Measurements from ENCODE around the gene CPM.

Gene CPM

GRCh38 chr12:68954811-68955210 is 21.8 kb upstream of the CPM start:
- no peak for DNase-seq

DNA sequence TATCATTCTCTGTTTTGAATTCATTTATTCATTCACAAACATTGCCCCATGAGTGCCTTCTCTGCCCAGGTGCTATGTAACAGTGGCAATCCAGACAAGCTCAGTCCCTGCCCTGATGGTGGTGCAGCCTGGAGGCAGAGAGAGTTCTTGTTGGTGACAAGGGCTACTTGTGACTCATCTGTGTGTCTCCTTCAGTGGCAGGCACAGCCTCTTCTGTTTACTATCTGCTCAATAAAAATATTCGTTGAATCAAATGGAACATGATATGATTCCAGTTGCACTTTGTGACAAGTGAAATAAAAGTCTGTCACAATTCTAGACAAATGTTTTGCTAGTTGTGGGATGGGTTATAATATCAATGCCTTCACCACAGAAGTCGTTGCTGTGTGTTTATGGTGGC is 20.6 kb upstream of the CPM start:
- DNase-seq: no peak

- no peak for DNase-seq
These were observed 18.7 kb upstream of the CPM start for GRCh38 chr12:68951652-68952051.

DNA sequence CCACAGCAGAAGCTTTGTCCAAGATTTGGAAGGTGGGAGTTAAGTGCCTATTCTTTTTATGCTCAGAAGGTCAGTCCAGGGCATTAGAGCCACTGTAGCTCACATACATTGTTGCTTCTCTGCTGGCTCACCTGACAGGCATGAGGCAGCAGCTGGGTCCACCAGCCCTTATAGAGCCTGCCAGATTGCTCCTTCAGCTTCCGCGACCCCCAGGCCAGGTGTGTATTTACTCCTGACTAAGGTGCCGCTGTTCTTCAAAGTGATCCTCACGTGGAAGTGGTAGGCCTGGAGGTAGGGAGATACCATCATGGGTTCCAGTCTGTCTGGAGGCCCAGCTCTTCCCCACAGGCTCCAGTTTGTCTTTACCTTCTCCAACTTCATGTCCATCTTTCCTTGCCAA is 17.5 kb upstream of the CPM start:
- no peak for DNase-seq

DNA sequence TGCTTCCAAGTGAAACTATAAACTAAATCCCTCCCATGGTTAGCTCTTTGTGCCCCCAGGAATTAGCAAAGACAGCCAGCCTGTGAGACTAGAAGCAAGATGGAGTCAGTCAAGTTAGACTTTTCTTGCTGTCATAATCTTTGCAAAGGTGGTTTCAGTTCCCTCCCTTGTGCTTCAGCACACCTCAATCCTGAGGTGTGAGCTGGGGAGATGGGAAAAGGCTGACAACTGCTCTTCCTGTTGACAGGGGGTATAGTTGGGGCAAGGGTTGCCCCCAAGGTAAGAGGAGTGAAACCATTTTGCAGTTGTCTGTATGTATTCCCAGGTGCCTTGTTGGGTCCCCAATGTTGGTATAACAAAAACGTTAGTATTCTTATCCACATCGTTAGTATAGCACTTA is 12.3 kb upstream of the CPM start:
- no peak for DNase-seq

DNA sequence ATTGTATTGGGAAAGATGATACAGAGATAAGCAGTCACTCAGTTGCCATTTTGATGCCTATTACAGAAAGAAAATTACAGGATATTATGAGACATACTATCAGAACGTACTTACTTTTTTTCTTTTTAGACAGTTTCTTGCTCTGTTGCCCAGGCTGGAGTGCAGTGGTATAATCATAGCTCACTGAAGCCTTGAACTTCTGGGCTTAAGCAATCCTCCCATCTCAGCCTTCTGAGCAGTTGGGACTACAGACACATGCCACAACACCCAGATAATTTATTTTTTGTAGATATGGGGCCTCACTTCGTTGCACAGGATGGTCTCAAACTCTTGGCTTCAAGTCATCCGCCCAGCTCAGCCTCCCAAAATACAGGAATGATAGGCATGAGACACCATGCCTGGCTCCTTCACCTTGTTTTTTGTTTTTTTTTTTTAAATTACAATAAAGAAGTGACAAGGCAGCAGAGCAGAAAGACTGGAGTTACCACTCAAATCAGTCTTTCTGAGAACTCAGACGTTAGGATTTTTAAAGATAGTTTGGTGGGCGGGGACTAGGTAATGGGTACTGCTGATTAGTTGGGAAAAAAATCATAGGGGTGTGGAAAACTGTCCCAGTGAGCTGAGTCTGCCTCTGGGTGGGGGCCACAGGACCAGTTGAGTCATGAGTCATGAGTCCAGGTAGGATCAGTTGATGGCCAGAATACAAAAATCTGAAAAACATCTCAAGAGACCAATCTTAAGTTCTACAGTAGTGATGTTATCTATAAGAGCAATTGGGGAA is 11.5 kb upstream of the CPM start:
- DNase-seq: no peak

GRCh38 chr12:68943848-68944247 is 10.9 kb upstream of the CPM start:
- DNase-seq: no peak

DNA sequence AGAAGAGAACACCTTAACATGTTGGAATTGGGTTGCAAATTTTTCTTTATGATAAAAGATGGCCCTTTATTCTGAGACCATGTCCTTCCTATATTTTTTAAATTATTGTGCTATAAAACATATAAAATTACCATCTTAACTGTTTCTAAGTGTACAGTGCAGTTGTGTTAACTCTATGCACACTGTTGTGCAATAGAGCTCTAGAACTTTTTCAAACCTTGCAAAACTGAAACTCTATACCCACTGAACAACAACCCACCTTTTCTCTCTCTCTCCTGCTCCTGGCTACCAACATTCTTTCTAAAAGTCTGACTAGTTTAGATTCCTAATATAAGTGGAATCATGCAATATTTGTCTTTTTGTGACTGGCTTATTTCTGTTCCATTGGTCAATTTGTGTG is 7.8 kb upstream of the CPM start:
- no peak for DNase-seq

- DNase-seq: no peak
These were observed 6.5 kb upstream of the CPM start for GRCh38 chr12:68939505-68939904.

DNA sequence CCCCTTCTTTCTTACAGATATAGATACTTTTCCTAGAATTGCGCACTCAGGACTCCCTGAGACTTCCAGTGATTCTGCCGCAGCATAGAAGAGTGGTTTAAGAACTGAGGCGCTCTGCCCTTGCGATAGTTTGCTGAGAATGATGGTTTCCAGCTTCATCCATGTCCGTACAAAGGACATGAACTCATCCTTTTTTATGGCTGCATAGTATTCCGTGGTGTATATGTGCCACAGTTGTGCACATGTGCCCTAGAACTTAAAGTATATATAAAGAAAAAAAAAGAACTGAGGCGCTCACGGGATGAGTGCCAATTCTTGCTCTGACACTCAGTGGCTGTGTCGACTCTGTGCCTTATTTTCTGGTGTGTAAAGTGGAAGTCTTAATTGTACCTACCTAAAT is 1.4 kb upstream of the CPM start:
- DNase-seq: no peak

DNA sequence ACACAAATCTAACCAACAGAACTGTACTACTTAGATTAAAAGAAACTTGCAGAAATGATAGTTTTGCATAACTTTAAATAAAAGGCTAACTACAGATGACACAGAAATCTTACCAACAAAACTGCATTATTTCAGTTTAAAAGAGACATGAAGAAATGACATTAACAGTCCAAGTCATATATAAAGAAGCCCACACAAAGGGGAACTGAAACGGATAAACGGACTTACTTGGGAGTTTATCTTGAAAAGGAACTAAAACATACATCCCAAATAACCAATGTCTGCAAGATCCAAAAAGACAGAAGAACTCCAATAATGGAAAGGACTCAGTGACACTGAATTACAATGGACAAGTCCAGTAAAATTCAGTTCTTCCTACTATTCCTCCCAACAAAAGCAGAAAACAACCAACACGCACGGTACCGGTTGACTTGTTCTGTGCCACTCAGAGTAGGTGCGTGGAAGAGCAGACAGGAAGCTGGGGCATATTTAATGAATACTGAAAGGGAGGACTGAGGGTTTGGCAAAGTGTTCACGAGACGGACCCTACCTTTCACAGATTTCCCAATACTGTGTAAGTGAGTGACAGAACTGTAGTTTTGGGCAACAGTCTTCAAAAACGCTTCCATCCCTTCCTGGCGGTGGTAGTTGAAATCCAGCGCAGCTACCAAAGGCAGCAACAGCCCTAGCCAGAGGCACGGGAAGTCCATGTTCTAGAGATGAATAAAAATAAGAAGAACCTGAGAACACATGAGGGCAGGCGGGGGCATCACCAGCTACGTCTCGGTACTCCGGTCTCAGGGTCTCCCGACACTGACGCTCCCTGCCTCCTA is 627 bp downstream of the CPM start:
- no peak for DNase-seq

- DNase-seq: no peak
These were observed 2.8 kb downstream of the CPM start for GRCh38 chr12:68930178-68930577.

DNA sequence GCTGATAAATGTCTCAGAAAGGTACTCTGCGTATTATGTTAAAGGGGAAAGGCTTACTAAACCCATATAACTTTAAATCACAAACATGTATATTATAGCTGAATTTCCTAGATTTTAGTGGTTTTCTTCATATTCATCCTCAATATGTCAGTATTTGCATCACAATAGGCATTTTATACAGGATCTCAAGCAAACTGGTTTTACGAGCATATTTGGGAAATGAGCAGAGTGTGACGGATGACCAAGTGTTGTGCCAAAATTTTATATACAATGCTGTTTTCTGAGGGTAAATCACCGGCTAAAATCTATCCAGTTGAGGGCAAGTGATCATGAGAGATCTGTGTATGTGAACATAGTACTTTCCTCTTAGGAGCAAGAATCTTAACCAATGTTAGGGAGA is 8.4 kb downstream of the CPM start:
- no peak for DNase-seq

GRCh38 chr12:68919581-68920239 is 13.3 kb downstream of the CPM start:
- no peak for DNase-seq

GRCh38 chr12:68918960-68919359 is 14.0 kb downstream of the CPM start:
- no peak for DNase-seq

GRCh38 chr12:68915055-68915454 is 17.9 kb downstream of the CPM start:
- DNase-seq: no peak

DNA sequence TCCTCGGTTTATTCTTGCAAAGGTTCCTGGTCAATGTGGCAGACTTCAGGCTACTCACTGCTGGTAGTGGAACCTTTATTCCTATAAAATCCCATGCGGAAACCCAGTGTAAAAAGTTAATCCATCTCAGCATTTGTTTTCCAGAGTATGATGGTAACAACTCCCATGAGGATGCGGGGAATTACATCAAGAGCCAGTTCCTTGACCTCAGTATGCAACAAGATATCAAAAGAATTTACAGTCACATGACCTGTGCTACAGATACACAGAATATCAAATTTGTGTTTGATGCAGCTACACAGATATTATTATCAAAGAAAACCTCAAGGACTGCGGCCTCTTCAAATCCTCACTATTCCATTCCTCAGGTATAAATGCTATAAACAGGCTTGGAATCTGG is 19.3 kb downstream of the CPM start:
- DNase-seq: no peak

DNA sequence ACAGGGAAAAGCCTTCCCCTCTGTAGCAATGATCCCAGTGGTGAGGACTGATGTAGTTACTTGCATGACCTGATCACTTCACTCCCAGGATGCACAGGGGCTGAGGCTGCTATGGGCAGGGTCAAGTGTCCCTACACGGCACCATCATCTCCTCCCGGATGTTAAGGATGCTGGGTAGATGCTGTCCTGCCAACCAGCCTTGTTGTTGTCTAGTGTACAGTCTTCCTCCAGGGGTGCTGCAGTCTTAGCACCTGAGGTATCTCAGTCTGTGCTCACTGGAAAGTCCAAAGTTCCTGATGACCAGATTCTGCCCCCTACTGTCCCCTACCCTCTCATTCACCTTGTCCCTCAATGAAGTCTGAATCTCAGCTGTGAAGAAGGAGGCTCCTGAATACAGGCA is 20.1 kb downstream of the CPM start:
- no peak for DNase-seq

DNA sequence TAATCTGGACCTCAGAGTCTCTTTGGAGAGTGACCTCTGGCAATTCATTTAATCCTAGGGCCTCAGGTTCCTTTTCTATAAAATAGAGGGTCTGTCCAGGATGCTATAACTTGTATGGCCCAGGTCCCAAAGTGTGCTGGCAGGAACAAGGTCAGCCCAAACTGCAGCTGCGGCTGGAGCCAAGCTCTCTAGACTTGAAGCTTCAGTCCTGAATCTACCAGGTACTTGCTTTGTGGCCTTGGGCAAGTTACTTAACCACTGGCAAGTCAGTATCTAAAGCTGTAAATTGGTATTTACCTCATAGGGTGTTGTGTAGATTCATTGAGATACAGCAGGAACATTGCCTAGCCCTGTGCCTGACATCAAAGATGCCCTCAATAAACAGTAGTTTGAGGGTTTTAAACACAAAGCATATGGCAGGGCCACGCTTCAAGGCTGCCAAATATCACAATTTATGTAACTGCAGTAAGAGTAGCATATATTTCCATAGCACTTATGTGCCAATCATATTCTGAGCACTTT is 21.7 kb downstream of the CPM start:
- no peak for DNase-seq

- DNase-seq: no peak
These were observed 22.8 kb downstream of the CPM start for GRCh38 chr12:68910128-68910527.

- no peak for DNase-seq
These were observed 24.9 kb downstream of the CPM start for GRCh38 chr12:68908076-68908475.

DNA sequence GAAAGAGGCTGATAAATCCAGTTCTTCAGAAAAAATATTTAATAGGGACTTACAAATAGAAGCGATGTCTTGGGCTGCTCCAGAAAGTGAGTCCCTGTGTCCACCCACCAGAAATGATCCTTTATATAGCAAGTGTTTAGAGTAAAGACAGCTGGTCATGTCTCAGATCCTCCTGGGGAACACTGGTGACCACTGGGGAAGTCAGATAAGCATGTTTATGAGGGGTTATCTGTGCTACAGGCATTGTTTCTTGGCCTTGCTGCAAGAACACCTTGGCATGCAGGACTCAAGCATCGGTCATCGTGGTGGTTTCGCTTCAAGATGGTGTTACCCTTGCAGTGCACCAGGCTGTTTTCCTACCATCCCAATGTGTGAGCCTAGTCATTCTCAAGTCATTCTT is 27.2 kb downstream of the CPM start:
- DNase-seq: no peak

DNA sequence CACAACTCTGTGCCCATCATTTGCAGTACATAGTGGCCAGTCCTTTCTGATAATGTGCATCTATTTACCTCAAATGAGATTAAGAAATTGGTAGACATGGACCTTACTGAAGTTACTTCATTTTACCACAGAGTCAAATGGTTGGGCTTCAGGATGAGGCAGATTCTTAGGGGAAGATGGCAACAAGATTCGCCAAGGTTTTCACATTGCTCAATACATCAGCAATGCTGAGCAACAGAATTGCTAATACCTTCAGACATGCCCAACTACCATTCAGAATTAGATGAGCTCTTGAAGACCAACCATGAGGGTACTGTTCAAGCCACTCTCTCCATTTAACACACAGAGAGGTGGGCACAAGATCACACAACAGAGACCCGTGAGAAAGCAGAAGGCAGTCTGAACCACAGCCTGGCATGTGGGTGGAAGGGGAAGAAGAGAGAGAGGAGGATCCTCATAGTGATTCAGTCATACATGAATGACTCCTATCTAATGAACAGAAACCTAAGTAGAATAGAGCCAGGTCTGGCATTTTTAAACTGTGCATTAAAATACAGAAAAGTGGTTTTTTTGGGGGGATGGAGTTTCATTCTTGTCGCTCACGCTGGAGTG is 28.5 kb downstream of the CPM start:
- no peak for DNase-seq
